Sciatic nerve (tissue), 2 donors: ENCODE measurements around the gene PLXNA4. TPM values are rescaled to one million over a fixed set of nuclear protein-coding genes. Genes with fewer than 3 reads are reported as not detected.
A peak's percentile ranks its signal among the peaks of the same experiment; 100 is the strongest.

Experiments used
- ATAC-seq: fragments of 200-7000 bp; cut with Tn5 transposase; one replicate; pipeline ENCODE4 v1.9.1; 2020; ENCODE audit warnings: mild to moderate bottlenecking, moderate library complexity
- DNase-seq: peaks from one replicate; pipeline ENCODE4 v3.0.0-alpha.2; 2020; ENCODE audit warnings: low spot score
- intact Hi-C: fragments of 100-400 bp; cut with DNase I; formaldehyde crosslinking; loops from one replicate; pipeline ENCODE4 v1.14.2; 2022
- total RNA-seq: library from RNA; stranded (reverse); fragmentation: NEBNext Ultra II Directional; extraction: Animal tissue kit (Norgen Biotek cat#: 25700); gene quantifications from one replicate; pipeline ENCODE4 v1.2.1, GENCODE V29; 2021
- donor health status: DM: no; HTN: no; CAD: no.
- donor health status: DM: no; HTN: no; CAD: no.

The PLXNA4 gene
- total RNA-seq, 1 donor from 2014 or later = 9.0 TPM

- ATAC-seq (no peak), DNase-seq (no peak)
- intact Hi-C loops = no loop called here
Measured at GRCh38 chr7:132592231-132592920, 16.1 kb upstream of the PLXNA4 start.

- intact Hi-C loops = no loop called here
Measured at GRCh38 chr7:132590162-132590561, 13.9 kb upstream of the PLXNA4 start.

GRCh38 chr7:132588596-132588995 is 12.3 kb upstream of the PLXNA4 start:
- no peak for DNase-seq
- intact Hi-C loops = loop anchor here (10.0 kb wide), 1 partner anchor 264 kb away; no protein-coding TSS in a partner anchor
- no peak for ATAC-seq

More at GRCh38 chr7:132590162-132590561, 13.9 kb upstream of the PLXNA4 start:
- no peak for DNase-seq
- ATAC-seq = no peak

GRCh38 chr7:132584796-132585494 is 8.7 kb upstream of the PLXNA4 start:
- no peak for DNase-seq
- intact Hi-C loops = loop anchor here (5.0 to 10.0 kb wide), 2 partner anchors 260 to 638 kb away; no protein-coding TSS in a partner anchor
- ATAC-seq = no peak

- intact Hi-C loops = loop anchor here (5.0 to 10.0 kb wide), 2 partner anchors 257 to 634 kb away; no protein-coding TSS in a partner anchor
- ATAC-seq (no peak), DNase-seq (no peak)
Measured at GRCh38 chr7:132581431-132581830, 5.2 kb upstream of the PLXNA4 start.

- intact Hi-C loops = loop anchor here (5.0 to 10.0 kb wide), 2 partner anchors 256 to 634 kb away; no protein-coding TSS in a partner anchor
- peak; percentile 80 for ATAC-seq
- DNase-seq = peak; percentile 82
Measured at GRCh38 chr7:132580717-132581285, 4.5 kb upstream of the PLXNA4 start.

GRCh38 chr7:132580277-132580676 is 4.0 kb upstream of the PLXNA4 start:
- no peak for ATAC-seq
- no peak for DNase-seq
- intact Hi-C loops = loop anchor here (5.0 to 10.0 kb wide), 2 partner anchors 255 to 633 kb away; no protein-coding TSS in a partner anchor

GRCh38 chr7:132579260-132579899 is 3.1 kb upstream of the PLXNA4 start:
- intact Hi-C loops = no loop called here
- ATAC-seq = no peak
- no peak for DNase-seq

GRCh38 chr7:132578826-132579225 is 2.6 kb upstream of the PLXNA4 start:
- DNase-seq (no peak), ATAC-seq (no peak)
- intact Hi-C loops = no loop called here

GRCh38 chr7:132578050-132578370 is 1.7 kb upstream of the PLXNA4 start:
- ATAC-seq = no peak
- intact Hi-C loops = no loop called here
- no peak for DNase-seq

- peak; percentile 77 for ATAC-seq
- DNase-seq = peak; percentile 81
- intact Hi-C loops = no loop called here
Measured at GRCh38 chr7:132577206-132578049, 1.2 kb upstream of the PLXNA4 start.

- intact Hi-C loops = no loop called here
- ATAC-seq (no peak), DNase-seq (no peak)
Measured at GRCh38 chr7:132576721-132577085, 433 bp upstream of the PLXNA4 start.

GRCh38 chr7:132575419-132575981 is 770 bp downstream of the PLXNA4 start:
- peak; percentile 82 for ATAC-seq
- DNase-seq = peak; percentile 65

GRCh38 chr7:132574223-132574622 is 2.0 kb downstream of the PLXNA4 start:
- intact Hi-C loops = no loop called here
- ATAC-seq (no peak), DNase-seq (no peak)

More at GRCh38 chr7:132575419-132575981, 770 bp downstream of the PLXNA4 start:
- intact Hi-C loops = no loop called here

- ATAC-seq (no peak), DNase-seq (no peak)
- intact Hi-C loops = no loop called here
Measured at GRCh38 chr7:132573251-132573955, 2.9 kb downstream of the PLXNA4 start.

GRCh38 chr7:132572526-132572925 is 3.7 kb downstream of the PLXNA4 start:
- intact Hi-C loops = no loop called here
- ATAC-seq (no peak), DNase-seq (no peak)

- no peak for ATAC-seq
- DNase-seq = no peak
- intact Hi-C loops = no loop called here
Measured at GRCh38 chr7:132571970-132572369, 4.3 kb downstream of the PLXNA4 start.
